Esophagus muscularis mucosa (tissue), 4 donors: ENCODE data around the gene FOXRED2. TPM values are rescaled to one million over a fixed set of nuclear protein-coding genes. Genes with fewer than 3 reads are reported as not detected.

Experiments
- DNase-seq: peaks from one replicate; pipeline ENCODE4 v3.0.0-alpha.2; 2017; ENCODE audit errors: extremely low spot score
- H3K27ac ChIP-seq, 4 donors: fragments of 200-600 bp; sonication (generic); replicated peaks in 1 of 4; 1 replicate in 3 of 4; 2 replicates in 1 of 4; pipeline ENCODE4 v1.5.1; 2016 to 2019; ENCODE audit warnings: mild to moderate bottlenecking in 1 of 4
- H3K27me3 ChIP-seq, 4 donors: fragments of 200-600 bp; sonication (generic); one replicate each; pipeline versions ENCODE4 v1.5.1 to v1.6.0; 2016 to 2019
- H3K36me3 ChIP-seq, 4 donors: fragments of 200-600 bp; sonication (generic); one replicate each; pipeline ENCODE4 v1.5.1; 2016 to 2019
- H3K4me1 ChIP-seq, 4 donors: fragments of 200-600 bp; sonication (generic); one replicate each; pipeline ENCODE4 v1.5.1; 2016 to 2019
- H3K4me3 ChIP-seq, 4 donors: fragments of 200-600 bp; sonication (generic); 1 replicate in 2 of 4; 2 replicates in 2 of 4; pipeline ENCODE4 v1.5.1; 2016 to 2019; ENCODE audit warnings: mild to moderate bottlenecking in 4 of 4, moderate library complexity in 1 of 4
- H3K9me3 ChIP-seq, 4 donors: fragments of 200-600 bp; sonication (generic); 1 replicate in 3 of 4; 2 replicates in 1 of 4; pipeline ENCODE4 v1.5.1; 2016 to 2019
- CTCF ChIP-seq, 3 experiments: fragments of 200-600 bp in 2 of 3; fragments of 450-650 bp in 1 of 3; sonication (generic) in 2 of 3; IDR thresholded peaks; one replicate each; pipeline ENCODE4 v1.5.1; 2017 to 2019; ENCODE audit warnings: antibody characterized with exemption in 3 of 3, mild to moderate bottlenecking in 2 of 3, moderate library complexity in 1 of 3
- EP300 ChIP-seq: sonication (generic); formaldehyde crosslinking; IDR thresholded peaks from one replicate; pipeline ENCODE4 v1.6.1; 2017; ENCODE audit warnings: antibody characterized with exemption
- POLR2A ChIP-seq: fragments of 450-650 bp; IDR thresholded peaks from one replicate; pipeline ENCODE4 v1.6.1; 2017; ENCODE audit warnings: antibody characterized with exemption, moderate library complexity, mild to moderate bottlenecking, low read depth
- POLR2AphosphoS5 ChIP-seq, 2 donors: sonication (generic); formaldehyde crosslinking; IDR thresholded peaks; one replicate each; pipeline ENCODE4 v1.6.1; 2017; ENCODE audit warnings: antibody characterized with exemption in 2 of 2
- WGBS: methylation state at CpG from one replicate; pipeline ENCODE4 v1.1.5; 2018; 5-methylcytosine and 5-hydroxymethylcytosine counted together
- intact Hi-C: fragments of 100-400 bp; cut with DNase I; formaldehyde crosslinking; loops from one replicate; pipeline ENCODE4 v1.15.1; 2023
- small RNA-seq, 3 donors: library from RNA; depleted of rRNA; stranded (forward); fragments of <200 nt; gene quantifications; one replicate each; pipeline ENCODE3, GENCODE V24; 2016
- total RNA-seq, 4 donors: library from RNA; depleted of rRNA; stranded (reverse); fragments of >200 nt; gene quantifications; one replicate each; pipeline versions ENCODE4 v1.1.0 to v1.2.1, GENCODE V29; 2016

The FOXRED2 gene
- total RNA-seq, 4 donors from 2014 or later, result 4.6 to 12.5 (median 5.4) TPM

DNA sequence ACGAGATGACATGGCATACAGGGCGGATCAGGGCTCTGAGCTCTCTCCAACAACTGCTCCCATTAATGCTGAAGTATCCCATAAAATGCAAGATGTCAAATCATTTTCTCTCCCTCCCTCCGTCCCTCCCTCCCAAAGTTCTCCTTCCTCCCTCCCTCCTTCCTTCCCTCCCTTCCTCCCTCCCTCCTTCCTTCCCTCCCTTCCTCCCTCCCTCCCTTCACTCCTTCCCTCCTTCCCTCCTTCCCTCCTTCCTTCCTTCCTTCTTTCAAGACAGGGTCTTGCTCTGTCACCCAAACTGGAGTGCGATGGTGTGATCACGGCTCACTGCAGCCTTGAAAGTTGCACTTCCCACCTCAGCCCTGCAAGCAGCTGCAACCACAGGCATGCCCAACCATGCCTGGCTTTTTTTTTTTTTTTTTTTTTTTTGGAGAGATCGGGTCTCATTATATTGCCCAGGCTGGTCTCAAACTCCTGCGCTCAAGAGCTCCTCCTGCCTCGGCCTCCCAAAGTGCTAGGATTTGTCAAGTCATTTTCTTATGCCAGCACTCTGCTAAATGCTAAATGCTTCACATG is 63.6 kb downstream of the FOXRED2 start:
- no peak overlapping the region for H3K4me3 ChIP-seq
- TF ChIP-seq POLR2A, result no peak
- TF ChIP-seq POLR2AphosphoS5 (IDR thresholded peaks at IDR 0.05), result no peak
- TF ChIP-seq CTCF (IDR thresholded peaks at IDR 0.05), result no peak
- TF ChIP-seq EP300, result no peak
- H3K27me3 ChIP-seq, result no peaks in the 10 kb centered on the region
- no peak for DNase-seq
- no peaks in the 10 kb centered on the region for H3K9me3 ChIP-seq
- peaks cover 7 to 33% (median 24%) of the 10 kb centered on the region in 4 donors for H3K4me1 ChIP-seq
- H3K27ac ChIP-seq, result no peak overlapping the region
- 84% methylated on average over 8 of the region's 8 CpGs for WGBS
- intact Hi-C loops, result loop anchor here (10.0 kb wide), 1 partner anchor 48 kb away; no protein-coding TSS in a partner anchor
- no peaks in the 10 kb centered on the region for H3K36me3 ChIP-seq

DNA sequence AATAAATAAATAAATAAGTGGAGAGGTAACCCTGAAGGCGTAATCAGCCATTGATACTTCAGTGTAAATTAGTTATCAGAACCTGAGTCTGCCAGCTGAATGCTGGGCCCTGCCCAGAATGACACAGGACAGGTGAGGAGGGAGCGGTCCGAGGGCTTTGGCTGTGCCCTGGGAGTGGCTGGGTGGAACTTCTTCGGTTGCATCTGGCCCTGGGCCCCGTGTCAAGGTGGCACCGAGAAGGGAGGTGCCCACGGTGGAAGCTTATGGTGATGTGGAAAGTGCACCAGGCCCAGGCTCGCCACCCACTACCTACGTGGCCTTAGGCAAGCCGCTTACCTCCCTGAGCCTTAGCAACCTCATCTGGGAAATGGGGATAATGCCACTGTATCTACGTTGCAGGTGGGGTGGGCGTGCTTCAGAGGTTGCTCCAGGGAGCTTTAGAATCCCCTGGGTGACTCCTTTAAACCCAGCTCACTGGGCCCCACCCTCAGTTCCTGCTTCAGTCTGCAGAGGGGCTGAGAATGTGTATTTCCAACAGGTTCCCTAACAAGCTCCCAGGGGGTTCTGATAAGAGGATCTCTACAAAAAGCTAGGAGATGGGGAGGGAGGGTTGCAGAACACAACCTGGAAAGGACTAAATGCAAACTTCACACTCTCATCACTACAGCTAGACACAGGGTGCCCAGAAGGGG is 64.2 kb downstream of the FOXRED2 start:
- no peak overlapping the region for H3K4me3 ChIP-seq
- H3K27me3 ChIP-seq, result no peaks in the 10 kb centered on the region
- DNase-seq, result no peak
- no peaks in the 10 kb centered on the region for H3K9me3 ChIP-seq
- no peak overlapping the region for H3K27ac ChIP-seq
- intact Hi-C loops, result loop anchor here (10.0 kb wide), 1 partner anchor 48 kb away; no protein-coding TSS in a partner anchor
- WGBS, result 91% methylated on average over 10 of the region's 12 CpGs
- H3K36me3 ChIP-seq, result no peaks in the 10 kb centered on the region
- no peak for TF ChIP-seq POLR2AphosphoS5 (IDR thresholded peaks at IDR 0.05)
- TF ChIP-seq EP300, result no peak
- TF ChIP-seq CTCF (IDR thresholded peaks at IDR 0.05), result no peak
- no peak for TF ChIP-seq POLR2A
- H3K4me1 ChIP-seq, result peaks cover 7 to 31% (median 22%) of the 10 kb centered on the region in 4 donors

DNA sequence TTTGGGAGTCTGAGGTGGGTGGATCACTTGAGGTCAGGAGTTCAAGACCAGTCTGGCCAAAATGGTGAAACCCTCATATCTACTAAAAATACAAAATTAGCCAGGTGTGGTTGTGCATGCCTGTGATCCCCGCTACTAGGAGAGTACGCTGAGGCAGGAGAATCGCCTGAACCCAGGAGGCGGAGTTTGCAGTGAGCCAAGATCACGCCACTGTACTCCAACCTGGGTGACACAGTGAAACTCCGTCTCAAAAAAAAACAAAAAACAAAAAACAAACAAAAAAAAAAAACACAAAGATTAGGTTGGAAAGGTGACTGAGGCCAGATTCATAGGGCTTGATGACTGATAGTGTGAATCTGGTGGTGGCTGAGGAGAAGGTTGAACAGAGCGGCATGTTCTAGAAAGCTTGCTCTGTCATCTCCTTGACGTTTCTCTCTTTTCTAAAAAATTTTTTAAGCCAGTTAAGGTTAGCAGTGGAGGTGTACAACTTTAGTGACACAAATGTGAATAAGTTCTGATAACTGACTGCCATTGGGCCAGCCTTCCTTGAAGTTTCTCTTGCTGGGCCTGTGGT is 66.3 kb downstream of the FOXRED2 start:
- Histone ChIP-seq H3K27ac (peak overlapping the region in 1 of 4 donors; percentile 6), H3K27me3 (no peaks in the 10 kb centered on the region), H3K4me1 (peaks cover 6 to 30% (median 19%) of the 10 kb centered on the region in 4 donors), H3K9me3 (no peaks in the 10 kb centered on the region), H3K4me3 (no peak overlapping the region), H3K36me3 (no peaks in the 10 kb centered on the region)
- WGBS, result 96% methylated on average over 8 of the region's 8 CpGs
- no peak for DNase-seq
- intact Hi-C loops, result loop anchor here (10.0 kb wide), 1 partner anchor 46 kb away; no protein-coding TSS in a partner anchor
- TF ChIP-seq CTCF (IDR thresholded peaks at IDR 0.05) (no peak), POLR2A (no peak), EP300 (no peak), POLR2AphosphoS5 (IDR thresholded peaks at IDR 0.05) (no peak)

DNA sequence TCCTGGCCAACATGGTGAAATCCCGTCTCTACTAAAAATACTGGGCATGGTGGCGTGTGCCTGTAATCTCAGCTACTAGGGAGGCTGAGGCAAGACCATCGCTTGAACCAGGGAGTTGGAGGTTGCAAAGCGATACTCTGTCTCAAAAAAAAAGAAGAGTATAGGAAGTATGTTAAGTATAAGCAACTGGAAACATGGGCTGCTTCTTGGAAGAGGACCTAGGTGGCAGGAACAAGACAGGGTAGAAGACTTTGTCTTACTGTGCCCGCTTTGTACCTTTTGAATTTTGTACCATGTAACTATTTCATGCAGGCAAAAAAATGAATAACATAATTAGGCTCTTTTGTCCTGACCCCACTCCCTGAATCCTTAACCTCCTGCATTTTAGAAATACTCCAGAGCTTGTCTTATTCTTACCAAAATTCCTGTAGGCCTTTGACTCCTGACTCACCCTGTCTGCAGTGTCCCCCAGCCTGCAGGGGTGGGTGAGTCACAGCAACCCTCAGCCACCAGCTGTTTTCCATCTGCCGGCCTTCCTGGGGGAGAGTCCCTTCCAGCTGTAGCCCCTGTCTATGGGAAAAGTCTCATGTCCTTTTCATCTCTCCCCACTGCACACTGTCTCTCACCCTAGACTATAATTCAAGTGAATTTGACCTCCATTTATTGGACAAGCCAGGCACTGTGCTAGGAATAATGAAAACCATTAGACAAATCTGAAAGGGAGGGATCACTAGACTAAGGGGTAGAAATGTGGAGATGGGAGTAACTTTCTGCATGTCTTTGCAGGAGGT is 67.2 kb downstream of the FOXRED2 start:
- no peak for DNase-seq
- TF ChIP-seq POLR2AphosphoS5 (IDR thresholded peaks at IDR 0.05), result peak; percentile 34 to 71
- no peak for TF ChIP-seq POLR2A
- H3K9me3 ChIP-seq, result no peaks in the 10 kb centered on the region
- H3K36me3 ChIP-seq, result no peaks in the 10 kb centered on the region
- WGBS, result 79% methylated on average over 5 of the region's 6 CpGs
- H3K4me1 ChIP-seq, result peaks cover 2 to 30% (median 16%) of the 10 kb centered on the region in 4 donors
- H3K27ac ChIP-seq, result peak overlapping the region in 2 of 4 donors; percentile 6 to 39
- no peak overlapping the region for H3K4me3 ChIP-seq
- intact Hi-C loops, result loop anchor here (10.0 kb wide), 1 partner anchor 45 kb away; no protein-coding TSS in a partner anchor
- no peaks in the 10 kb centered on the region for H3K27me3 ChIP-seq

Small RNAs within 50 kb of the gene (small RNA-seq; reads per million reads assigned to genes)
- 0 reads per million in 3 donors for gene RF00019

Other genes with a start within 250 kb of the FOXRED2 start
- 100 to 1,000 TPM; 241 to 387 (median 358) TPM for gene MYH9, start 119.1 kb downstream of the FOXRED2 start, total RNA-seq
- 10 to 100 TPM; 34.9 to 56.5 (median 47.2) TPM for gene TXN2, start 25.4 kb downstream of the FOXRED2 start, total RNA-seq
- gene EIF3D, start 22.1 kb upstream of the FOXRED2 start, total RNA-seq, result 100 to 1,000 TPM; 200 to 282 (median 252) TPM
- gene CACNG2, start 196.7 kb upstream of the FOXRED2 start, total RNA-seq, result not detected